OCI-LY1 (cell line): ENCODE results near the gene CKAP5.

Experiments
- EZH2 ChIP-seq: fragments of 200-600 bp; sonication (generic), shearing (Covaris generic); IDR thresholded peaks from 2 replicates; pipeline ENCODE4 v1.8.0; 2017; ENCODE audit warnings: borderline replicate concordance, mixed run types, mild to moderate bottlenecking, antibody characterized with exemption, low read length, moderate library complexity, mixed read lengths
- TF ChIP-seq, protein P1 (sequence below): fragments of 200-600 bp; sonication (generic), shearing (Covaris generic); IDR thresholded peaks from 2 replicates; pipeline ENCODE4 v1.5.1; 2017; ENCODE audit warnings: mild to moderate bottlenecking, antibody characterized with exemption, low read length, moderate library complexity, mixed read lengths

- TF ChIP-seq, protein P1, sequence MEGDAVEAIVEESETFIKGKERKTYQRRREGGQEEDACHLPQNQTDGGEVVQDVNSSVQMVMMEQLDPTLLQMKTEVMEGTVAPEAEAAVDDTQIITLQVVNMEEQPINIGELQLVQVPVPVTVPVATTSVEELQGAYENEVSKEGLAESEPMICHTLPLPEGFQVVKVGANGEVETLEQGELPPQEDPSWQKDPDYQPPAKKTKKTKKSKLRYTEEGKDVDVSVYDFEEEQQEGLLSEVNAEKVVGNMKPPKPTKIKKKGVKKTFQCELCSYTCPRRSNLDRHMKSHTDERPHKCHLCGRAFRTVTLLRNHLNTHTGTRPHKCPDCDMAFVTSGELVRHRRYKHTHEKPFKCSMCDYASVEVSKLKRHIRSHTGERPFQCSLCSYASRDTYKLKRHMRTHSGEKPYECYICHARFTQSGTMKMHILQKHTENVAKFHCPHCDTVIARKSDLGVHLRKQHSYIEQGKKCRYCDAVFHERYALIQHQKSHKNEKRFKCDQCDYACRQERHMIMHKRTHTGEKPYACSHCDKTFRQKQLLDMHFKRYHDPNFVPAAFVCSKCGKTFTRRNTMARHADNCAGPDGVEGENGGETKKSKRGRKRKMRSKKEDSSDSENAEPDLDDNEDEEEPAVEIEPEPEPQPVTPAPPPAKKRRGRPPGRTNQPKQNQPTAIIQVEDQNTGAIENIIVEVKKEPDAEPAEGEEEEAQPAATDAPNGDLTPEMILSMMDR: peak; percentile 60
- TF ChIP-seq EZH2: no peak
Observed at GRCh38 chr11:46808799-46809431, 37.2 kb downstream of the CKAP5 start.
